Activated T-cell treated with anti-CD3 and anti-CD28 coated beads for 48 hours (primary cell): ENCODE data around the gene CPEB2.

Experiments used
- DNase-seq: peaks from one replicate; pipeline ENCODE4 v3.0.0-alpha.2; 2020; ENCODE audit warnings: low read depth

Gene CPEB2

DNA sequence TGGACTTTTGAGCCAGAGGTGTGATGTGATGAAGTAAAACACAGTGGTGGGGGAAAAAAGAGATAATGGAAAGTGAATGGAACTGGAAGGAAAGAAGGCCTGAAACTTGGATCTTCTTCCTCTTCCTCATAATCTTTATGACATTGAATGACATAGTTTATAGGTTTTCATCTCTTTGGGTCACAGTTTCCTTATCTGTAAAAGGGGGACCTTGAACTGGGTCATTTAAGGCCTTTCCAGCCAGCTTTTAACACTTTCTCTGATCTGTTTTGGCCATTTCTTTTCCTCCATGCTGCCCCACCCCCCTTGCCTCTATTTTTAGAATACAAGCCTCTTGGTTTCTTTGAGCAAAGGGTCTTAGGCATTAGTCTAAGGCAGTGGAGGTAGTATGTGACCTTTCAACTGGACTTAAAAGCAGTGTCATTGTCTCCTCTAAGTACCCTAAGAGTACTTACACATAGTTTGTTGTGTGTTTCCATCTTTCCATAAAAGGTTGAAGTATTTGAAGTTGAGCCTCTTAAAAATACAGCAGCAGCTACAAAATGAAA, 7.8 kb downstream of the CPEB2 start:
- DNase-seq, result no peak

DNA sequence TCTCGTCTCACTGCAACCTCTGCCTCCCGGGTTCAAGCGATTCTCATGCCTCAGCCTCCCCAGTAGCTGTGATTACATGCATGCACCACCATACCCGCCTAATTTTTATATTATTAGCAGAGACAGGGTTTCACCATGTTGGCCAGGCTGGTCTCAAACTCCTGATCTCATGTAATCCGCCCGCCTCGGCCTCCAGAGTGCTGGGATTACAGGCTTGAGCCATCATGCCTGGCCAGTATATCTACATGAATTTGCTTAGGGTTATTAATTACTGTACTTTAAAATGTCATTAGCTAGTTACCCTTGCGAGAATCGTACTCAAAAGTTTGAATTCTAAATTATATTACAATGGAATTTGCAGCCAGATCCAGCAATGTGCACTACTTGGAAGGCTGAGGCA, 8.9 kb downstream of the CPEB2 start:
- no peak for DNase-seq

DNA sequence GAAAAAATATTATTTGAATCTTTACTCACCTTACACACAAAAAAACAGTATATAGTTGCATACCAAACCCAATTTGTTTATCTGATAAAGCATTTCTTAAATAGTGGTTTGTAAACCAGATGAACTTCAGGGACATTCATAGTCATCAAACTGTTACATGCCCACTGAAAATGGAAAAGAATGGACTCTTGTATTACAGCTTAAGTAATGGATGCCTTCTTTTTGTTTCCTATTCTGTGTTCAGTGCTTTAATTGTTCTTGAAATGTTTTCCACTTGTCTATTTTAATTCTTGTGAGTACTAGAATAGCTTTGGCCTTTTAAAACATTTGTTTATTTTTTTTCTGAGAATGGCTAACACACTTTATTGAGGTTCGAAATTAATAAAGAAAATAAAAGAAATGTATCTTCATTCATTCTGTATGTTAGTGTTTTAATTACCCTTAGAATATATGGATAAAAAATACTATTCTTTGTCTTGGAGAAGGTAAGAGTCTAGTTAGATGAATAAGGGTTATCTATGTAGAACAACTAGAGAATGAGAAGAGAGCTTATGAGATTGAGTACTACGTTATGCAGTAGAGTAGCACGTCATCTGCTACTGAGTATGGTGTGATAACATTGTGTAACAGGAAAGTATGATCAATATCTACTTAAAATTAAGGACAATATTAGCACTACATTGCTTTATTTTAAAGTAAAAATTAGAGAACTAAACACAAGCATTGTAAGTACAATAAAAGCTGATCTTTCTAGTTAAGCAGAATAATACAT, 9.9 kb downstream of the CPEB2 start:
- no peak for DNase-seq

DNA sequence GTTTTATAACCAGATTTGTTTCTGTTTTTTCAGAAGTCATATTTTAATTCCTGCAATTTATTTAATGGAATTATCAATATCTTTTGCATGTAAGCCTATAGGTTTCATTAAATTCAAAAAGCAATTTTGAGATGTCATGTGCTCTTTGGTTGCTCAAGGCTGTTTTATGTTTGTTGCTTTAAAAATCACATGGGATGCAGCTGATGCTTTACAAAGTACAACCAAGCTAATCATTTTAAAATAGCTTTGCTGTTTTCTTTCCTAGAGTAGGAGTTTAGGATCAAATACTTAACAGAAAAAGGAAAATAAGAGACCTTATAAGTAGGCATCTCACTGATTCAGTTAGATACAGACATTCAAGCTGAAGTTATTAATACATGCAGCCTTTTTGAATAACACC, 11.3 kb downstream of the CPEB2 start:
- no peak for DNase-seq

DNA sequence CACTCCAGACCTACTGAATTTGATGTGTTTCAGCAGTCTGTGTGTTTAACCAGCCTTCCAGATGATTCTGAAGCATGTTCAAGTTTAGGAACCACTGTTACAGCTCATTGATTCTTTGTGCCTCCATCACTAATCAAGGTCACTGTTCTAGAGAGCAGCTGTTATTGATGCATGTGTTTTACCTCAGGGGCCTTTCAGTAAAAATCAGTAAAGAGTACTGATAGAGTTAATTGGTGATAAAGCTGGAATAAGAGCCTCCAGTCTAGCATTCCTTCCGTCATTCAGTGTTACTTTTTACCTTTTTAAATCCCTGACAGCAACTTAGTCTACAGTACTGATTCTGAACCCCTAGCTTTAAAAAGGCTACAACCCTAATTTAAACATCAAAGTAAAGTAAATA, 12.9 kb downstream of the CPEB2 start:
- DNase-seq, result no peak

DNA sequence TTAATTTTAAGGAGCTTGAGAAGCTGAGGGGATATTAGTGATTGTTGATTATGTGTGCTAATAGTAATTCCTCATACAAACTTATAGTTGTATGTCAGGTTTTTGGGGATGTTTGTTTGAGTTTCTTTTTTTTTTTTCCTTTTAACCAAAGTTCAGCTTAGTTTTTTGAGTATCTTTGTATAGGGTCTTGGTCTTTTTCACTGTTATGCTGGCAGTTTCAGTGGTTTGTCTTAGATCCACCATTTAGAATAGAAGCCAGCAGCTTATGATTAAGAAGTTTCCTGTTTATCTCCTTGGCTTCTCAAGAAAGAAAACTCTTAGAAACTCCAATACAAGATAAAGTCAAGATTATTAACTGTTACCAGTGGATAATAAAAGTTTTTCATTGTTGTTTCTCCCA, 16.1 kb downstream of the CPEB2 start:
- no peak for DNase-seq

DNA sequence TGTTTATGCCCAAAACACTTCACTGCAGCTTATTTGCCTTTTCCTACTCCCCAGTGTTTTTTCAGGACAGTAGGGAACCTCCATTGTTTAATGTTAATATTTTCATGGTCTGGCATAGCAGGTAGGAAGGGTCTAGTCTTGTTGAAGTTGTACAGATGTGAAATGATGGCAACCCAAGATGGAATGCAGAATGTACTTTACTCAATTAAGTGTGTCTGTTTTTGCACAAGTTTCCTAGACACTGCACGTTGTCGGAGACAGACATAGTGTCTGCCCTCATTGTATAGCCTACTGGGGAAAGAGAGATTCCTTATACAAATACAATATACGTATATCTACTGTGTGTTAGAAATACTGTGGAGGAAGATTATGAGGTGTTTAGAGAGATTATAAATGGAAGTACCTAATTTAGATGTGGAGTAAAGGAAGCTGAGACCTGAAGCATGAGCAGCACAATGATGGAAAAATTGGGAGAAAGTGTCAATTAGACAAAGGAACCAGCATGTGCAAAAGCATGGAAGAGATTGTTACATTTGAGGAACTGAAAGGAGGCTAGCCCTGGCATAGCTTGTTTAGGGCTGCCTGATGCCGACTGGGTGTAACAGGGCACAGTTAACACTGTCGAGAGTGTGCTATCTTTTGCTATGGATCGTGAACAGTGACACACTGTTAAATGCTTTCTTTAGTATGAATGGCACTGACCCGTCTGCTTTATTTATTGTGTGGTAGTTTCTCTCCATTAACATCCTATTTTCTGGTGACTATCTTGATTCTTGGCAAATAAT, 18.4 kb downstream of the CPEB2 start:
- no peak for DNase-seq

DNA sequence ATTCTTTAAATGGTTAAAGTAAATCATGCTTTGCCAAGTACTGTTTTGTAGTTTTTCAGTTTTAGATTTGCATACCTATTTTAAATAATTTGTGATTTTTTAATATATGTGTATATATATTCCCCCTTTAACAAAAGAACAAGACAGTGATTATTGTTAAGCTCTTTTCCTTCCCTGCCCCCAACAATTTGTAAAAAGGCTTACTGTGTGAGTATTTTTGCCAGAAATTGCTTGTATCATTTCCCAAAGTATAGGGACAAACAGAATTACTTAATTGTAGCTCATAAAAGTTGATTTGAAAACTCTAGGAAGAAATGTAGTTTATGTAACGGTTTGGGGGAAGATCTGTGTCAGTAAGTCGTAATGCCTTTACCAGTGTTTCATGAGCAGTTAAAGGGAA, 19.0 kb downstream of the CPEB2 start:
- no peak for DNase-seq

DNA sequence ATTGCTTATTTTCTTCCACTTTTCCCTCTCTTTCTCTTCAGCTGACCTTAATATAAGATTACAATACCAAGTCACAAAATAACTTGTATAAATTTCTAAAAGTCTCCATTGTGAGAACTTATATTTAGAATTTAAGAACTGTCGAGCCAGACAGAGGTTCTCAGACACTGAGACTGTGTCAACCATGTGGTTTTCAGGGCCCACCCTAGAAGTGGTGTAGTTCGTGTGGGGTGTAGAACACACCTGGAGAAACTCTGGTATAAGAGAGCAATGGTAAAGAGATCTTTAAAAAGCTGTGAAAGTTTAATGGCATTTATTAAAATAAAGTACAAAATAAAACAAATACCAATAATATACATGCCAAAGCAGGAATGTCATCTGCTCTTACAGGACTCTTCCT, 19.7 kb downstream of the CPEB2 start:
- DNase-seq, result no peak

DNA sequence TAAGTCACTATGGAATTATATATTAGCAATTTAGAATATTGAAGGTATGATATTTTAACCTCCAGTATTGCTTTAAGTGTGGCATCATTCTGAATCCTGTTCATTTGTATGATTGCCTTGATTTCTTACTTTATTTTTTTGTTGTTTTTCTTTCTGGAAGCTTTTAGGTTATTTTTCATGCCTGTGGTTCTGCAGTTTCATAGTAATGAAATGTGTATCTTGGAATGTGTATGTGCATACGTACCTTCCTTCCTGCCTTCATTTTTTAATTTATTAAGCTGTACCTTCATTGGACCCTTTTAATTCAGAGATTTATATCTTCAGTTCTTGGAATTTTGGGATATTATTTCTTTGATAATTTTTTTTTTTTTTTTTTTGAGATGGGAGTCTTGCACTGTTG, 22.1 kb downstream of the CPEB2 start:
- no peak for DNase-seq

DNA sequence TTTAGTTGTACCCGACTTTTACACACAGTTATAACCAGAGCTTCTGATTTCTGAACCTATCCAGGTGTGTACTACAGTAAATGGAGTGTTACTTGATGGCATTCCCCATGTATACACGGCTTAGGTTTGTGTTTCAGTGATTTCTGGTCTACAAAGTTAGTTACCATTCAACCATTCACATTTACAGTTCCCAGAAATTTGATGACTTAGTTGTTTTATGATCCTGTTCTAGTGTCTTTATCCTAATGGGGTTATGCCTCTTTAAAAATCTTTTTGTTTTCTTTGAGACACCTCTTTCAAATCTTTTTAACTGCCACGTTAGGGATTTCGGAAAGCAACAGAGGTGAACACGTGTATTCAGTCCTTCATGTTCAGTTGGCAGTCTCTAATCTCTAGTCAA, 23.4 kb downstream of the CPEB2 start:
- no peak for DNase-seq

DNA sequence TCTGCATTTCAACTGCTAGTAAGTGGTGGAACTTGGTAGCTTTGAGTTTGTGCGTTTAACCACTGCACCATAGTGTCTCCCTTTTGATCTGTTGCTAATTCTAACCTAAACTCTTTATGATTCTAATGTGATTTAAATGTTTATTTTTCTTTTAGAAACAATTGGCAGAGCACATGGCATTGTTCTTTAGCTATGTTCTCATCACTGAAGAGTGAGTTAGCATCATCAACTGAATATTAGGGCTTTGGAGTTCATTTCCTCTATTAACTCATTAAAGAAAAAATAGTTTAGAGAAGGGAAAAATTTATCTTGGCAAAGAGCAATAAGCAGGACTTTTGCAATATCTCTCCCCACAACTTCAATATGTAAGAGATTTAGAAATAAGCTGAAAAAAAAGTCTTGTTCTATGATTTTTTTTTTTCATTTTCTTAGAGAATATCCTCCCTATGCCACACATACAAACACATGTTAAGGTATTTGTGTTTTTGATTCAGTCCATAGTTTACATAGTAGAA, 25.7 kb downstream of the CPEB2 start:
- DNase-seq, result no peak

DNA sequence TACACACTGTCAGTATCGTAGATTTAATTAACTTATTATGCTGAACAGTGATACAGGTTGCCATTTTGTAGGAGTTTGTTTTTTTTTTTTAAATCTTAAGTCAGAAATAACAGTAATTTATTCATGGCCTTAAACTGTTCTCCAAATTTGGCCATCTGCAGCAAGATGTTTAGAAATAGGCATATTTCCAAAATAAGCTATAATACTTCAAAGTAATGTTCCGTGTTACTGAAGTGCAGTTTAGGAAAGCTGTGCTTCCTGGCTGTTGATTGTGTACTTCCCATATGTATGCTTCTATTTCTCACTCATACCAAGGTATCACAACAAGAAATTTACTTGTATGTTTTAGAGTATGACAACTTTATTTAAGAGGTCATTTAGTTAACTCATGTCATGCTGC, 28.9 kb downstream of the CPEB2 start:
- DNase-seq, result no peak

DNA sequence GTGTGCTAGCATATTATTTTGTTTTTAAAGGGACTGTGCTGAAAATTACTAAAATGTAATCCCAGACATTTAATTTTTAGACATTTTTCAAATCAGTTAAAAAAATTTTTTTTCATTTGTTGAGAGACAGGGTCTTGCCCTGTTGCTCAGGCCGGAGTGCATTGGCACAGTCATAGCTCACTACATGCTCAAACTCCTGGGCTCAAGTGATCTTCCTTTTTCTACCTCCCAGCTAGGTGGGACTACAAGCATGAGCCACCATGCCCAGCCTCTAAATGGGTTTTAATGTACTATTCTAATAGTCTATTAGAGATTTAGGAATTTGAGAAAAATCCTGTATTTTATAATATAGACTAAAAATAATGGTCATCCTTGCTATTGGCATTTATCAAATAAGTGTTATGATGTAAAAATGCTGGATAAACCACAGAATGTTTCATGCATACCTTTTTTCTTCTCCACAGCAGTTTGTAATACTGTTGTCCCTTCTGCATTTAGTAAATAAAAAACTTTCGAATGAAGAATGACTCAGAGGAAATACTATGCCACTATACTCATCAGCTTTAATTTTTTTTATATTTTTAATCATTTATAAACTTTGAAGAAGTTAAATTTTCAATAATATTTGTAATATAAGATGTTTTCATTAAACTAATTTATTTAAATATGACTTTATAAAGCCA, 29.9 kb downstream of the CPEB2 start:
- DNase-seq, result no peak

DNA sequence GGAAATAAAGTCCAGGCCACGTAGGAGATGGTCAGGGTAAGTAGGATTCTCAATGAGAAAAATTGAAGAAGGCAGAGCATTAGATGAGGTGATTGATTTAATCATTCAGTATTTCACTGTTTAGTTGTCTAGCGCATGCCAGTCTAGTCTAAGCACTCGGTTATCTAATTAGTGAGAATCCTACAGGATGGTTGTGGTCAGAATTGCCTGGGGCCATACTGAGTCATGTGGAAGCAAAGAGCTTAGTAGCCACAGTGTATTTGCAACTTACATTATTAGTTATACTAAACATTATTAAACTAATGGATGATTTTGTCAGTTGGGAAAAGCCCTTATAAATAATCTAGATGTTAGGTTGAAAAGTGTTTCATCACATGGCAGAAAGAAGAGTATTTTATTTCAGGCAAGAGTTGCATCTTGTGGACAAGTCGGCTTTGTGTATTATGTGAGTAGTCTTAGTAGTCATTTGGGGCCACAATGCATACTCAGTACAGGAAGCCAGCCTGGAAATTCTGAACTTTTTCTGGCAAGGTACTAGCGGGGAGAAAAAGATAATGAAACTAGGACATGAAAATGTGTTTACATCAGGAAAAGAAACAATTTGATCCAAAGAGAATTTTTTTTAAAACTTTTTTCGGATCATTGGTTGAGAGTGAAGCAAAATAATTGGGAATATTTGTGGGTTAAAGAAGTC, 31.9 kb downstream of the CPEB2 start:
- no peak for DNase-seq

DNA sequence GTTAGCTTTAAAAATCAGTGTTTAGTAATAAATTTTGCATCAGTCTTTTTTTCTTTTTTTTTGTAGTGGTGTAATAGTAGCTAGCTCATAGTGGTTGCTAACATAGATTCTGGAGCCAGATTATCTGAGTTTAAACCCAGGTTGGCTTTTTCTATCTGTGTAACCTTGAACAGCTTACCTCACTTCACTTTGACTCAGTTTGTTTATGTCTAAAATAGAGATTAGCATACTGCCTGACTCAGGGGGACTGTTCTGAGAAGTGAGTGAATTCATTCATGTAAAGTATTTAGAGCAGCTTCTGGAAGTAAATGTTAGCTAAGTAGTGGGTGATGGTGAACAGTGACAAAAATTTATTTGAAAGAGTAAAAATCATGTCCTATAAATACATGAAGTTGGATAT, 32.9 kb downstream of the CPEB2 start:
- no peak for DNase-seq

DNA sequence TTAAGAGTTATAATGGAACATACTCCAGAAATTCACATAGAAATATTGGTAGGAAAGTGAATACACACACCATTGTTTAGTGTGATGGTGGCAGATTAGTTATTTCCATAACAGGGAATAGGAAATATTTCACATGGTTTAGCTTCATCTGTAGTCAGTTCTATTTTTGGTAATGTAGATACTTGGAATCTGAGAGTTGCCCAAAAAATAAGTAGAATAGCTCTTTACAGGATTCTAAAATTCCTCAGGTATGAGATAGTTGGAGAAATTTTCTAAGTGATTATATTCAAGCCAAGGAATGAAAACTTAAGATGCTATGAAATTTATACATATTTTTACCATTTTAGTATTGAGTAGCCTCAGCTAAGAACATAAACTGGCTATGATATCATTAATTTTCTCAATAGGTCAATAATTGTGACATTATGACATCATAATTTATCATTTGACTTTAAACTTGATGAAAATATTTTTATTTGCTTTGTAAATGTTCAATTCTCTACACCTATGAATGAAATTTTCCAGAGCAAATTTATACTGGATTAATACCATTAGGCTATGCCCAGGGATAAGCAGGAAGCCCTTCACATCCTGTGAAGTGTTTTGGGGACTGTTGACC, 35.8 kb downstream of the CPEB2 start:
- DNase-seq, result no peak

DNA sequence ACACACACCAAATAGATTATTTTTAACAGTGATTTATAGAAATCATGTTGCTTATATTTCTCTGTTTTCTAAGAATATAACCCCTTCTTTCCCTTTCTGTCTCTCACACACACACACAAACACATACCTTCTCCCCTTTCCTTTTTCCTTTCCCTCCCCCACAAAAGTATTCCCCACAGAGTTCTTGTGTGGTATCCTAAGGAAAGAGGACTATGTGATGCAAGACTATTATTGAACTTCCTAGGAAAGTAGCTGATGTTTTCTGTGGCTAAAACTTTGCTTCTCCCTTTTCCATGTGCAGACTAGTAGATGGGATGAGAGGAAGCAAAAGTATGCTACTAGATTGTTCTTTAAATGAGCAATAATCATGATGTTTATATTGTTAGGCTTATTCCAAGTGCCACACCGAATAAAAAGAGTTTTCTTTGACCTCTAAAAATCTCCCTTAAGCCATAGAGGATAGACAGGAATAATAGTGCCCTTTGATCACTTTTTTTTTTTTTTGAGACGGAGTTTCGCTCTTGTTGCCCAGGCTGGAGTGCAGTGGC, 38.7 kb downstream of the CPEB2 start:
- DNase-seq, result no peak

DNA sequence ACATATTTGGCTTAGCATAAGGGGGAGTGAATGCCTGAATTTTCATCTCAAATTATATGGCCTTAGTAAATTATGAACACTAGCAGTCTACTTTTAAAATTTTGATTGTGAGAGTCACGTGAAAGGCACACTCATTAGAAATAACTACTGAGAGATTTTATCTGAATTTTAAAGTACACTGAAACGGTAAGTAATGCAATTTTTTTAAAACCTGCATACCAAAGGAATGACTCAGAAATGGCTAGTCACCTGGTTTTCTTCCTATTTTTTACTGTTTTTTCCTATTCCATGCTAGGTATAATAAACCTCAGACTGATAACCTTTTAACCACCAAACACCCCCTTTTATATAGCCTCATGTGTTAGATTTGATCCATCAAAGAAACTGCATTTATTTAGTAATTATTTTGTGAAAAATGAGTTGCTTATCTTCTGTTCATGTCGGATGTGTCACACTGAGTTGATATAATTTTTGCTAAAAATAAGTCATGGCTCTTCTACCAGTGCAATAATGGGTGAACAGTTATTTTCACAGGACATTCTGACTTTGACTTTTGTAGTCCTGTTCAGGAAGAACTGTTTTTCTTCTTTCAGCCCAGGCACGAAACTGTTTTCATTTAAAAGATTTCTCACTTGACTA, 40.4 kb downstream of the CPEB2 start:
- DNase-seq, result no peak

DNA sequence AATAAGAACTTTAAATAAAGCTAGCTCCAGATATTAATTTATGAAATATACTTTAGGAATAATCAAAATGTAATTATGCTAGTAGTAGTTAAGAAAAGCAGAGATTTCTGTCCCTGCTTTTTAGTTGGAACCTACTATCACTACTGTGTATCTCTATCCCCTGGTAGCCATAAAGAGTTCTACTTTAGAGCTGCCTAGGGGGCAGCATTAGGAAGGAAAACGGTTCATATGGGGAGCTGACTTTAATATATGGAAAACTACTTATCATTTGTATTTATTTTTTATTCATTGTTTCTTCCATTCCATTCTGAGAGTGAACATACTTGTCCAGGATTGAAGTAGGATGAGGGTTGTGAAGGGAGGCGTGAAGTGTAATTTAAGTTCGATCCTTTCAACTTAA, 40.9 kb downstream of the CPEB2 start:
- DNase-seq, result no peak

DNA sequence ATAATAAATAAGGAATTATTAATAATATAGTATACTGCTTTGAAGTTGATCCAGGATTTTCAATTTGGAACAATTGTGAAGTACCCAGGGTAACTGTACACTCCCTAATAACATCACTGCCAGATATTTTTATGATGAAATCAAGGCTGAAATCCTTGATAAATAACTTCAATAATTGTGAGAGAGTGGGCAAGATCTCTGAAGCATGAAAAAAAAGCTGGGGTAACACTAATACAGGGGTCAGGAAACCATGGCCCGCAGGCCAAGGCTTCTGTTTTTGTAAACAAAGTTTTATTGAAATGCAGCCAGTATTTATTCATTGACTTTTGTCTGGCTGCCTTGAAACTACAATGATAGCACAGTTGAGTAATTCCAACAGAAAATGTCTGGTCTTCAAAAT, 41.6 kb downstream of the CPEB2 start:
- no peak for DNase-seq
